H1 (cell line): Measurements from ENCODE around the gene CDK5RAP2. TPM values are rescaled to one million over a fixed set of nuclear protein-coding genes. Genes with fewer than 3 reads are reported as not detected.

Source experiments
- HDAC6 ChIP-seq: IDR thresholded peaks from one replicate; pipeline ENCODE4 v1.7.1; 2012; ENCODE audit warnings: low read depth, mild to moderate bottlenecking, inconsistent platforms, low read length, moderate library complexity
- SIN3A ChIP-seq, 2 experiments: IDR thresholded peaks in 1 of 2; conservative IDR thresholded peaks in 1 of 2; 2 replicates each; pipeline ENCODE4 v1.6.1; 2011 to 2012; ENCODE audit warnings: low read length in 2 of 2, improper control_type of control experiment in 1 of 2, low read depth in 1 of 2, mild to moderate bottlenecking in 1 of 2
- SP4 ChIP-seq: IDR thresholded peaks from 2 replicates; pipeline ENCODE4 v1.6.1; 2012; ENCODE audit warnings: low read length, inconsistent platforms
- polyA plus RNA-seq, 7 experiments: library from polyadenylated mRNA; depleted of rRNA in 3 of 7; stranded (reverse) in 5 of 7; unstranded in 2 of 7; fragments of >200 nt in 5 of 7; fragments of 200-250 nt in 2 of 7; gene quantifications; 1 replicate in 5 of 7; 2 replicates in 1 of 7; 4 replicates in 1 of 7; pipeline versions ENCODE4 v1.2.1 to v1.2.3, GENCODE V29; 2011 to 2013; ENCODE audit warnings: missing spikeins in 2 of 7, mixed read lengths in 2 of 7
- total RNA-seq: library from RNA; stranded (reverse); fragmentation: NEBNext Ultra II Directional; extraction: Animal tissue kit (Norgen Biotek cat#: 25700); gene quantifications from 2 replicates; pipeline ENCODE4 v1.2.1, GENCODE V29; 2021
- TF ChIP-seq, protein P1 (sequence below): IDR thresholded peaks from 2 replicates; pipeline ENCODE4 v1.6.1; 2012; ENCODE audit warnings: inconsistent platforms
- TF ChIP-seq, protein P2 (sequence below), 3 experiments: IDR thresholded peaks; 1 replicate in 2 of 3; 2 replicates in 1 of 3; pipeline versions ENCODE4 v1.5.1 to v1.6.1; 2011; ENCODE audit warnings: low read length in 3 of 3, mild to moderate bottlenecking in 3 of 3, inconsistent platforms in 2 of 3, low read depth in 1 of 3, moderate library complexity in 1 of 3; ENCODE audit not compliant: insufficient read depth in 1 of 3; ENCODE audit errors: control extremely low read depth in 1 of 3

Gene CDK5RAP2
- total and polyA plus RNA-seq, 2 of the 8 experiments (the other 6 are each of a cell fraction or from before 2014, with no cell fraction given) = 19.8 to 49.4 TPM

DNA sequence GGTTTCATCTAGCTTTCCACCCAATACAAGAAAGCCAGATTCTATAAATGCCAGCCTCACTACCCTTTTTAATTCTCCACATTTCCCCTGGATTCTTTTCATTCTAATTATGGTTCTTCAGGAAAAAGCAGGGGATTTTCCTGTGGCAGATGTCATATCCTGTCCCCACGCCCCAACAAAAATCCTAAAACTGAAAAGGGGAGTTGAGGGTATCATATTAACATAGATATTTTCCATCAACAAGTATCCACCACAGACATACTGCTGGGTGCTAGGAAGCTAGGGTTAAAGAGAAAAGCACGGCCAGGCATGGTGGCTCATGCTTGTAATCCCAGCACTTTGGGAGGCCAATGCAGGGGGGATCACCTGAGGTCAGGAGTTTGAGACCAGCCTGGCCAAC, 38.0 kb downstream of the CDK5RAP2 start (continued):
- TF ChIP-seq SIN3A (conservative IDR thresholded peaks at IDR 0.05 in 1 of 2, IDR thresholded peaks at IDR 0.05 in 1 of 2; ENCODE audit: low read depth in 1 of 2, low read length in 2 of 2) (no peak), SP4 (no peak), HDAC6 (no peak)
- TF ChIP-seq, protein P1, sequence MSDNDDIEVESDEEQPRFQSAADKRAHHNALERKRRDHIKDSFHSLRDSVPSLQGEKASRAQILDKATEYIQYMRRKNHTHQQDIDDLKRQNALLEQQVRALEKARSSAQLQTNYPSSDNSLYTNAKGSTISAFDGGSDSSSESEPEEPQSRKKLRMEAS = no peak
- TF ChIP-seq, protein P2, sequence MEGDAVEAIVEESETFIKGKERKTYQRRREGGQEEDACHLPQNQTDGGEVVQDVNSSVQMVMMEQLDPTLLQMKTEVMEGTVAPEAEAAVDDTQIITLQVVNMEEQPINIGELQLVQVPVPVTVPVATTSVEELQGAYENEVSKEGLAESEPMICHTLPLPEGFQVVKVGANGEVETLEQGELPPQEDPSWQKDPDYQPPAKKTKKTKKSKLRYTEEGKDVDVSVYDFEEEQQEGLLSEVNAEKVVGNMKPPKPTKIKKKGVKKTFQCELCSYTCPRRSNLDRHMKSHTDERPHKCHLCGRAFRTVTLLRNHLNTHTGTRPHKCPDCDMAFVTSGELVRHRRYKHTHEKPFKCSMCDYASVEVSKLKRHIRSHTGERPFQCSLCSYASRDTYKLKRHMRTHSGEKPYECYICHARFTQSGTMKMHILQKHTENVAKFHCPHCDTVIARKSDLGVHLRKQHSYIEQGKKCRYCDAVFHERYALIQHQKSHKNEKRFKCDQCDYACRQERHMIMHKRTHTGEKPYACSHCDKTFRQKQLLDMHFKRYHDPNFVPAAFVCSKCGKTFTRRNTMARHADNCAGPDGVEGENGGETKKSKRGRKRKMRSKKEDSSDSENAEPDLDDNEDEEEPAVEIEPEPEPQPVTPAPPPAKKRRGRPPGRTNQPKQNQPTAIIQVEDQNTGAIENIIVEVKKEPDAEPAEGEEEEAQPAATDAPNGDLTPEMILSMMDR (IDR thresholded peaks at IDR 0.05; ENCODE audit: control extremely low read depth in 1 of 3, insufficient read depth in 1 of 3, low read depth in 1 of 3, low read length in 3 of 3) = no peak
- TF ChIP-seq, all 59 proteins: peak for 0
